ENCODE data around the gene IMPG1. TPM values are rescaled to one million over a fixed set of nuclear protein-coding genes. Genes with fewer than 3 reads are reported as not detected.

IMPG1 gene
- total RNA-seq = not detected
- long read RNA-seq = 0 reads

GRCh38 chr6:76072562-76072961 is at the start of gene IMPG1:
Gene IMPG1 (minus strand): TSS chr6:76072662. CDS start chr6:76072488, 174 bp downstream.
- no peaks in the 10 kb centered on the region for H3K9me3 ChIP-seq
- DNase-seq = no peak
- intact Hi-C loops (cut with DNase I) = no loop called here
- TF ChIP-seq CTCF (IDR thresholded peaks at IDR 0.05) = no peak
- H3K4me3 ChIP-seq = no peak within 1 kb of the TSS
- no peaks in the 10 kb centered on the region for H3K4me1 ChIP-seq
- H3K27ac ChIP-seq = no peak within 1 kb of the TSS
- no peaks in the 10 kb centered on the region for H3K36me3 ChIP-seq
- no peaks in the 10 kb centered on the region for H3K27me3 ChIP-seq (ENCODE audit: low read depth)
- no peak for ATAC-seq

- DNase-seq (no peak), ATAC-seq (no peak)
- Histone ChIP-seq H3K4me1 (no peaks in the 10 kb centered on the region), H3K27ac (no peak overlapping the region), H3K36me3 (no peaks in the 10 kb centered on the region), H3K9me3 (peaks cover 3% of the 10 kb centered on the region), H3K4me3 (no peak overlapping the region), H3K27me3 (ENCODE audit: low read depth) (no peaks in the 10 kb centered on the region)
- intact Hi-C loops (cut with DNase I) = no loop called here
- TF ChIP-seq CTCF (IDR thresholded peaks at IDR 0.05) = no peak
These were observed 47.8 kb upstream of the IMPG1 start for GRCh38 chr6:76120302-76120701.

- no peak for ATAC-seq
These were observed 819 bp upstream of the IMPG1 start for GRCh38 chr6:76073281-76073680.

GRCh38 chr6:76057469-76057868 is 15.0 kb downstream of the IMPG1 start:
- intact Hi-C loops (cut with DNase I) = no loop called here
- no peak for ATAC-seq
- no peak for TF ChIP-seq CTCF (IDR thresholded peaks at IDR 0.05)
- no peaks in the 10 kb centered on the region for H3K4me1 ChIP-seq
- no peaks in the 10 kb centered on the region for H3K27me3 ChIP-seq (ENCODE audit: low read depth)
- H3K27ac ChIP-seq = no peak overlapping the region
- H3K9me3 ChIP-seq = no peaks in the 10 kb centered on the region
- no peak for DNase-seq
- H3K36me3 ChIP-seq = no peaks in the 10 kb centered on the region
- no peak overlapping the region for H3K4me3 ChIP-seq

More at GRCh38 chr6:76073281-76073680, 819 bp upstream of the IMPG1 start:
- Histone ChIP-seq H3K27ac (no peak overlapping the region), H3K9me3 (no peaks in the 10 kb centered on the region), H3K4me1 (no peaks in the 10 kb centered on the region), H3K4me3 (no peak overlapping the region), H3K27me3 (ENCODE audit: low read depth) (no peaks in the 10 kb centered on the region), H3K36me3 (no peaks in the 10 kb centered on the region)
- no peak for DNase-seq
- no peak for TF ChIP-seq CTCF (IDR thresholded peaks at IDR 0.05)
- intact Hi-C loops (cut with DNase I) = no loop called here

GRCh38 chr6:76052314-76052713 is 20.1 kb downstream of the IMPG1 start:
- Histone ChIP-seq H3K36me3 (no peaks in the 10 kb centered on the region), H3K4me3 (no peak overlapping the region), H3K4me1 (no peaks in the 10 kb centered on the region), H3K27me3 (ENCODE audit: low read depth) (no peaks in the 10 kb centered on the region), H3K27ac (no peak overlapping the region), H3K9me3 (no peaks in the 10 kb centered on the region)
- no peak for DNase-seq
- intact Hi-C loops (cut with DNase I) = no loop called here
- ATAC-seq = no peak
- TF ChIP-seq CTCF (IDR thresholded peaks at IDR 0.05) = no peak

GRCh38 chr6:76043690-76044089 is 28.8 kb downstream of the IMPG1 start:
- Histone ChIP-seq H3K27ac (no peak overlapping the region), H3K27me3 (ENCODE audit: low read depth) (no peaks in the 10 kb centered on the region)

More at GRCh38 chr6:76043690-76044089, 28.8 kb downstream of the IMPG1 start:
- Histone ChIP-seq H3K9me3 (no peaks in the 10 kb centered on the region), H3K4me3 (no peak overlapping the region), H3K4me1 (no peaks in the 10 kb centered on the region), H3K36me3 (no peaks in the 10 kb centered on the region)
- DNase-seq (no peak), ATAC-seq (no peak)
- TF ChIP-seq CTCF (IDR thresholded peaks at IDR 0.05) = no peak
- intact Hi-C loops (cut with DNase I) = no loop called here

Measured in lower lobe of right lung (tissue), 2 donors.